Right lobe of liver (tissue), 4 donors: ENCODE results near the gene NKIRAS2.

ENCODE experiments used
- POLR2A ChIP-seq: fragments of 450-650 bp; IDR thresholded peaks from one replicate; pipeline ENCODE4 v1.6.1; 2017; ENCODE audit warnings: antibody characterized with exemption, mild to moderate bottlenecking
- TF ChIP-seq, protein P1 (sequence below), 4 donors: fragments of 200-600 bp in 3 of 4; fragments of 450-650 bp in 1 of 4; IDR thresholded peaks; one replicate each; pipeline versions ENCODE4 v1.5.1 to v1.8.0; 2016 to 2022; ENCODE audit warnings: antibody characterized with exemption in 4 of 4, mild to moderate bottlenecking in 2 of 4
- donor health status: DM: no; HTN: no; CAD: no.
- donor health status: DM: no; HTN: no; CAD: no.
- donor health status: DM: no; HTN: yes; CAD: no.

DNA sequence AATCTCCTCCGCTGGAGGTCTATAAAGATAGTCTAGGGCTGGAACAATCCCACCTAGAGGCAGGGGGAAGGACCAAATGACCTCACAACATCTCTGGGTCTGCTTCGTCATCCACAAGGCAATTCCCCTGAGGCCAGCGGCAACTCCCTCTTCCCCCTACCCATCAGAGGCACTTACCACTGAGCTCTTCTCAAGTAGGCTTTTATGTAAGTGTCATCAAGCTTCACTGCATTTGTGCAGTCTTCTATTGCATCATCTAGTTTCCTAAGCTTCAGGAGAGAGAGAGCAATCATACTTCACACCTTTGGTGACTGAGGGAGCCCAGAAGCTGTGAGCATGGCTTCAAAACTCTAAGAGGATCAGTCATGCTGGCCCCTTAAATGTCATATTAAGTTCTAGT, 32.2 kb upstream of the NKIRAS2 start:
- TF ChIP-seq, protein P1, sequence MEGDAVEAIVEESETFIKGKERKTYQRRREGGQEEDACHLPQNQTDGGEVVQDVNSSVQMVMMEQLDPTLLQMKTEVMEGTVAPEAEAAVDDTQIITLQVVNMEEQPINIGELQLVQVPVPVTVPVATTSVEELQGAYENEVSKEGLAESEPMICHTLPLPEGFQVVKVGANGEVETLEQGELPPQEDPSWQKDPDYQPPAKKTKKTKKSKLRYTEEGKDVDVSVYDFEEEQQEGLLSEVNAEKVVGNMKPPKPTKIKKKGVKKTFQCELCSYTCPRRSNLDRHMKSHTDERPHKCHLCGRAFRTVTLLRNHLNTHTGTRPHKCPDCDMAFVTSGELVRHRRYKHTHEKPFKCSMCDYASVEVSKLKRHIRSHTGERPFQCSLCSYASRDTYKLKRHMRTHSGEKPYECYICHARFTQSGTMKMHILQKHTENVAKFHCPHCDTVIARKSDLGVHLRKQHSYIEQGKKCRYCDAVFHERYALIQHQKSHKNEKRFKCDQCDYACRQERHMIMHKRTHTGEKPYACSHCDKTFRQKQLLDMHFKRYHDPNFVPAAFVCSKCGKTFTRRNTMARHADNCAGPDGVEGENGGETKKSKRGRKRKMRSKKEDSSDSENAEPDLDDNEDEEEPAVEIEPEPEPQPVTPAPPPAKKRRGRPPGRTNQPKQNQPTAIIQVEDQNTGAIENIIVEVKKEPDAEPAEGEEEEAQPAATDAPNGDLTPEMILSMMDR (IDR thresholded peaks at IDR 0.05), result no peak
- no peak for TF ChIP-seq POLR2A
